Measurements from ENCODE around the gene KLK15. TPM values are rescaled to one million over a fixed set of nuclear protein-coding genes. Genes with fewer than 3 reads are reported as not detected.

The KLK15 gene
- total RNA-seq, 1 donor from 2014 or later, result not detected

- no peak for DNase-seq (ENCODE audit: low read depth, low spot score)
- Mint-ChIP-seq H3K9me3 (no peaks in the 10 kb centered on the region), H3K27me3 (ENCODE audit: low read depth) (peaks cover 72% of the 10 kb centered on the region), H3K27ac (ENCODE audit: unreplicated experiment) (no peak overlapping the region), H3K4me1 (no peaks in the 10 kb centered on the region), H3K36me3 (ENCODE audit: low read depth) (no peaks in the 10 kb centered on the region), H3K4me3 (no peak overlapping the region)
- TF ChIP-seq, protein P1, sequence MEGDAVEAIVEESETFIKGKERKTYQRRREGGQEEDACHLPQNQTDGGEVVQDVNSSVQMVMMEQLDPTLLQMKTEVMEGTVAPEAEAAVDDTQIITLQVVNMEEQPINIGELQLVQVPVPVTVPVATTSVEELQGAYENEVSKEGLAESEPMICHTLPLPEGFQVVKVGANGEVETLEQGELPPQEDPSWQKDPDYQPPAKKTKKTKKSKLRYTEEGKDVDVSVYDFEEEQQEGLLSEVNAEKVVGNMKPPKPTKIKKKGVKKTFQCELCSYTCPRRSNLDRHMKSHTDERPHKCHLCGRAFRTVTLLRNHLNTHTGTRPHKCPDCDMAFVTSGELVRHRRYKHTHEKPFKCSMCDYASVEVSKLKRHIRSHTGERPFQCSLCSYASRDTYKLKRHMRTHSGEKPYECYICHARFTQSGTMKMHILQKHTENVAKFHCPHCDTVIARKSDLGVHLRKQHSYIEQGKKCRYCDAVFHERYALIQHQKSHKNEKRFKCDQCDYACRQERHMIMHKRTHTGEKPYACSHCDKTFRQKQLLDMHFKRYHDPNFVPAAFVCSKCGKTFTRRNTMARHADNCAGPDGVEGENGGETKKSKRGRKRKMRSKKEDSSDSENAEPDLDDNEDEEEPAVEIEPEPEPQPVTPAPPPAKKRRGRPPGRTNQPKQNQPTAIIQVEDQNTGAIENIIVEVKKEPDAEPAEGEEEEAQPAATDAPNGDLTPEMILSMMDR (conservative IDR thresholded peaks at IDR 0.05), result no peak
Measured at GRCh38 chr19:50869479-50869878, 36.1 kb upstream of the KLK15 start.

- Mint-ChIP-seq H3K9me3 (no peaks in the 10 kb centered on the region), H3K4me3 (no peak overlapping the region), H3K36me3 (ENCODE audit: low read depth) (no peaks in the 10 kb centered on the region), H3K27ac (ENCODE audit: unreplicated experiment) (no peak overlapping the region), H3K27me3 (ENCODE audit: low read depth) (peaks cover 88% of the 10 kb centered on the region), H3K4me1 (no peaks in the 10 kb centered on the region)
- TF ChIP-seq, protein P1 (conservative IDR thresholded peaks at IDR 0.05), result no peak
- DNase-seq (ENCODE audit: low read depth, low spot score), result no peak
Measured at GRCh38 chr19:50861496-50862286, 28.3 kb upstream of the KLK15 start.

DNA sequence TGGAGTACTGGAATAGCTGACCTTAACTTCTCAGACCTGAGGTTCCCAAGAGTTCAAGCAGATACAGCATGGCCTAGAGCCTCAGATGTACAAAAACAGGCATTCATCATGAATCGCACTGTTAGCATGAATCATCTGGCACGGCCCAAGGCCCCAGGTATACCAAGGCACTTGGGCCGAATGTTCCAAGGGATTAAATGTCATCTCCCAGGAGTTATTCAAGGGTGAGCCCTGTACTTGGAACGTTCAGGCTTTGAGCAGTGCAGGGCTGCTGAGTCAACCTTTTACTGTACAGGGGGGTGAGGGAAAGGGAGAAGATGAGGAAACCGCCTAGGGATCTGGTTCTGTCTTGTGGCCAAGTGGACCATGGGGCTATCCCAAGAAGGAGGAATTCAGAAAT lies 27.6 kb upstream of the KLK15 start:
- DNase-seq (ENCODE audit: low read depth, low spot score), result no peak
- H3K4me3 Mint-ChIP-seq, result no peak overlapping the region
- H3K36me3 Mint-ChIP-seq (ENCODE audit: low read depth), result no peaks in the 10 kb centered on the region
- TF ChIP-seq, protein P1 (conservative IDR thresholded peaks at IDR 0.05), result no peak
- no peaks in the 10 kb centered on the region for H3K4me1 Mint-ChIP-seq
- peaks cover 88% of the 10 kb centered on the region for H3K27me3 Mint-ChIP-seq (ENCODE audit: low read depth)
- H3K9me3 Mint-ChIP-seq, result no peaks in the 10 kb centered on the region
- no peak overlapping the region for H3K27ac Mint-ChIP-seq (ENCODE audit: unreplicated experiment)

DNA sequence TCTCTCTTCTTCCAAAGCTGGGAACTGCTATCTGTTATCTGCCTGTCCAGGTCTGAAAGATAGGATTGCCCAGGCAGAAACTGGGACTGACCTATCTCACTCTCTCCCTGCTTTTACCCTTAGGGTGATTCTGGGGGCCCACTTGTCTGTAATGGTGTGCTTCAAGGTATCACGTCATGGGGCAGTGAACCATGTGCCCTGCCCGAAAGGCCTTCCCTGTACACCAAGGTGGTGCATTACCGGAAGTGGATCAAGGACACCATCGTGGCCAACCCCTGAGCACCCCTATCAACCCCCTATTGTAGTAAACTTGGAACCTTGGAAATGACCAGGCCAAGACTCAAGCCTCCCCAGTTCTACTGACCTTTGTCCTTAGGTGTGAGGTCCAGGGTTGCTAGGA lies 26.5 kb upstream of the KLK15 start:
- Mint-ChIP-seq H3K27me3 (ENCODE audit: low read depth) (peaks cover 87% of the 10 kb centered on the region), H3K9me3 (no peaks in the 10 kb centered on the region)

DNA sequence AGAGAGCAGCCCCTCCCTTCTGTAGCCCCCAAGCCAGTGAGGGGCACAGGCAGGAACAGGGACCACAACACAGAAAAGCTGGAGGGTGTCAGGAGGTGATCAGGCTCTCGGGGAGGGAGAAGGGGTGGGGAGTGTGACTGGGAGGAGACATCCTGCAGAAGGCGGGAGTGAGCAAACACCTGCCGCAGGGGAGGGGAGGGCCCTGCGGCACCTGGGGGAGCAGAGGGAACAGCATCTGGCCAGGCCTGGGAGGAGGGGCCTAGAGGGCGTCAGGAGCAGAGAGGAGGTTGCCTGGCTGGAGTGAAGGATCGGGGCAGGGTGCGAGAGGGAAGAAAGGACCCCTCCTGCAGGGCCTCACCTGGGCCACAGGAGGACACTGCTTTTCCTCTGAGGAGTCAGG lies 25.5 kb upstream of the KLK15 start:
- Mint-ChIP-seq H3K4me3 (no peak overlapping the region), H3K9me3 (no peaks in the 10 kb centered on the region), H3K4me1 (no peaks in the 10 kb centered on the region), H3K36me3 (ENCODE audit: low read depth) (no peaks in the 10 kb centered on the region), H3K27me3 (ENCODE audit: low read depth) (peaks cover 85% of the 10 kb centered on the region), H3K27ac (ENCODE audit: unreplicated experiment) (no peak overlapping the region)
- TF ChIP-seq, protein P1 (conservative IDR thresholded peaks at IDR 0.05), result no peak
- no peak for DNase-seq (ENCODE audit: low read depth, low spot score)

More for the DNA sequence above, 26.5 kb upstream of the KLK15 start:
- H3K27ac Mint-ChIP-seq (ENCODE audit: unreplicated experiment), result no peak overlapping the region
- H3K4me3 Mint-ChIP-seq, result no peak overlapping the region
- no peak for DNase-seq (ENCODE audit: low read depth, low spot score)
- TF ChIP-seq, protein P1 (conservative IDR thresholded peaks at IDR 0.05), result no peak
- no peaks in the 10 kb centered on the region for H3K4me1 Mint-ChIP-seq
- no peaks in the 10 kb centered on the region for H3K36me3 Mint-ChIP-seq (ENCODE audit: low read depth)

All from neural crest cell (in vitro differentiated cells).